Cardiac septum (tissue), 1 donor: ENCODE results near the gene ZCCHC2. TPM values are rescaled to one million over a fixed set of nuclear protein-coding genes. Genes with fewer than 3 reads are reported as not detected.

Experiments
- DNase-seq: peaks from one replicate; pipeline ENCODE4 v3.0.0-alpha.2; 2020; ENCODE audit warnings: low spot score
- intact Hi-C: fragments of 100-400 bp; cut with DNase I; formaldehyde crosslinking; loops from one replicate; pipeline ENCODE4 v1.14.0; 2022
- total RNA-seq: library from RNA; stranded (reverse); fragmentation: NEBNext Ultra II Directional; extraction: Animal tissue kit (Norgen Biotek cat#: 25700); gene quantifications from one replicate; pipeline ENCODE4 v1.2.1, GENCODE V29; 2021
- donor health status: DM: no; HTN: no; CAD: no.

The ZCCHC2 gene
- total RNA-seq, 1 donor from 2014 or later: 19.1 TPM

DNA sequence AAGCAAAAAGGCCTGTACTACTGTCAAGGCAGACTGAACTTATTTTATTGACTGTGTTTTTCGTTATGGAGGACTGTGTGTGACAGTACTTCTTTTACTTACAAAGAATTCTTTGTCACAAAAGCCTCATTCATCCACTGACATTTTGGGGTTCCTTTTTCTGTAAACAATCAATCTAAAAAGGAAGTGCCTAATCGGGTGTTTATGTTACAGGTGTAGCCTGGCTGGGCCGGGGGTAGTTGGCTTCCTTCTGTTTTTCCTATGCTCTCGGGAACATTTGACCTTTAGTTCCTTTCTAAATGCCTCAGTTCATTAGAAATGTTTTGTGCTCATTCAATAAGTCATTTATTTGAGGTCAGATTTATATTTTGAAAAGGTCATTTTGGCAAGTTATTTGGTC lies 8.3 kb downstream of the ZCCHC2 start:
- DNase-seq: no peak
- intact Hi-C loops: no loop called here

- DNase-seq: no peak
- intact Hi-C loops: no loop called here
Measured at GRCh38 chr18:62531931-62532330, 9.1 kb downstream of the ZCCHC2 start.

DNA sequence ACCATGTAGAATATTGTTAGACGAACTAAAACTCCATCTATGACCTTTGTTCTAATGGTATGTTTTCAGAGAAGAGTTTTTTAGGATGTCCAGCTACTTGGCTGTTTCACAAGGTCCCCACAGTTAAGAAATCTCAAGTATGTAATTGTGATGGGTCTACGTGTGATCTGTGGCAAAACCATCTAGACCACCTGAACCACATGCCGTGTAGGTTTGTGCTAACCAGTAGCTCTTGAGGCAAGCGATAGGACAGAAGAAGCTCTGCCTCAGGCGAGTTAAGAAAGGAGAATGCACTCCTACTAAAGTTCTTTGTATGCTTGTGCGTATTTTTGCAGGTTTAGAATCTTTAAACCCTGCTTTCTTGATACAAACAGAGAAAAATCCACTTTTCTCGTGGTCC lies 13.2 kb downstream of the ZCCHC2 start:
- intact Hi-C loops: no loop called here
- DNase-seq: no peak

- intact Hi-C loops: no loop called here
Measured at GRCh38 chr18:62537042-62537894, 14.4 kb downstream of the ZCCHC2 start.

DNA sequence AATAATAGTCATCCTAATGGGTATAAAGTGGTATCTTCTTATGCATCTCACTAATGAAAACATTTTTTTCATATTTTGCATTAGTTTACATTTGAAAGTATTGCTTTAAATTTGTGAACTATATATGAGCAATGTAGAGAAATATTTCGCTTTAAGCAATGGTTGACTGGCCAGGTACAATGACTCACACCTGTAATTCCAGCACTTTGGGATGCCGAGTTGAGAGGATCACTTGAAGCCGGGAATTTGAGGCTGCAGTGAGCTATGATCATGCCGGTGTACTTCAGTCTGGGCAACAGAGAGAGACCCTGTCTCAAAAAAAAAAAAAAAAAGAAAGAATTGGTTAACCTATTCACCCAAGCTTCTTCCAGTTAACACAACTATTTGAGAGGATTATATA lies 15.1 kb downstream of the ZCCHC2 start:
- intact Hi-C loops: no loop called here
- no peak for DNase-seq

More at GRCh38 chr18:62537042-62537894, 14.4 kb downstream of the ZCCHC2 start:
- no peak for DNase-seq

- no peak for DNase-seq
- intact Hi-C loops: no loop called here
Measured at GRCh38 chr18:62538881-62539280, 16.1 kb downstream of the ZCCHC2 start.

- no peak for DNase-seq
Measured at GRCh38 chr18:62539284-62540165, 16.7 kb downstream of the ZCCHC2 start.

DNA sequence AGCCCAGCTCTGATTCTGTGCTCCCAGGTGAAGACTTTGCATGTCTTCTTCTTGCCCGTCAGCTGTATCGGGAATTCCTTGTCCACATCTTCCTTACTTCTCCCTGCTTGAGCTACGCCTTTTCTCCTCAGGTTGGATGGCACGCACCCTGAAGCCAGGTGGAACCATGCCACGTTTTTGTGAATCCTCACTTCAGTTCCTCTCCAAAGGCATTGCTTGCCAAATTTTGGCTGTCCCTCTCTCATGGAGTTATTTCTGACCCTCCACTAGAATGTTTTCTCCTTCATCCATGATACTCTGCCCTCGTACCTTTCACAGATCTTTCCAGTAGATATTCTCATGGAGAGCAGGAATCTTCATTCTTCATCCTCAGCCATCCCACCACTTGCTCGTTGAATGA lies 20.2 kb downstream of the ZCCHC2 start:
- DNase-seq: no peak
- intact Hi-C loops: no loop called here

More at GRCh38 chr18:62539284-62540165, 16.7 kb downstream of the ZCCHC2 start:
- intact Hi-C loops: no loop called here

DNA sequence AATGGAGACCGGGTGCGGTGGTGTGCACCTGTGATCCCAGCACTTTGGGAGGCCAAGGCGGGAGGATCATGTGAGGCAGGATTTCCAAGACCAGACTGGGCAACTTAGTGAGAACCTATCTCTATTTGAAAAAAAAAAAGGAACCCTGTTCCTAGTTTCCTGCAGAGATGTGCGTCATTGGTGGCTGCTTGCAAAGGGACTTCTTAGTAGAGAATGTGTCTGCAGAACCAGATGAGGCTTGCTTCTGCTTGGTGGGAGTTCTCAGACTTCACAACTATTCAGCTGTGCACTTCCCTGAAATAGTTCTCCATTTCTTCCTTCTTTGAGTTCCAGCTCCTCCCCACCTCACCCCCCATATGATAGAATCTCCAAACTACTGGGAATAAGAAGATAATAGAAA lies 22.3 kb downstream of the ZCCHC2 start:
- intact Hi-C loops: no loop called here
- DNase-seq: no peak

GRCh38 chr18:62549755-62550154 lies 26.9 kb downstream of the ZCCHC2 start:
- intact Hi-C loops: no loop called here
- no peak for DNase-seq

- intact Hi-C loops: no loop called here
- DNase-seq: no peak
Measured at GRCh38 chr18:62550746-62551145, 27.9 kb downstream of the ZCCHC2 start.

GRCh38 chr18:62551972-62552513 lies 29.2 kb downstream of the ZCCHC2 start:
- intact Hi-C loops: no loop called here
- DNase-seq: no peak

- no peak for DNase-seq
- intact Hi-C loops: no loop called here
Measured at GRCh38 chr18:62554061-62554815, 31.4 kb downstream of the ZCCHC2 start.

- intact Hi-C loops: no loop called here
- DNase-seq: no peak
Measured at GRCh38 chr18:62555135-62555534, 32.3 kb downstream of the ZCCHC2 start.

GRCh38 chr18:62556397-62556796 lies 33.6 kb downstream of the ZCCHC2 start:
- intact Hi-C loops: no loop called here
- DNase-seq: no peak

- DNase-seq: no peak
- intact Hi-C loops: no loop called here
Measured at GRCh38 chr18:62558015-62558663, 35.3 kb downstream of the ZCCHC2 start.

GRCh38 chr18:62564044-62564443 lies 41.2 kb downstream of the ZCCHC2 start:
- DNase-seq: no peak
- intact Hi-C loops: no loop called here

DNA sequence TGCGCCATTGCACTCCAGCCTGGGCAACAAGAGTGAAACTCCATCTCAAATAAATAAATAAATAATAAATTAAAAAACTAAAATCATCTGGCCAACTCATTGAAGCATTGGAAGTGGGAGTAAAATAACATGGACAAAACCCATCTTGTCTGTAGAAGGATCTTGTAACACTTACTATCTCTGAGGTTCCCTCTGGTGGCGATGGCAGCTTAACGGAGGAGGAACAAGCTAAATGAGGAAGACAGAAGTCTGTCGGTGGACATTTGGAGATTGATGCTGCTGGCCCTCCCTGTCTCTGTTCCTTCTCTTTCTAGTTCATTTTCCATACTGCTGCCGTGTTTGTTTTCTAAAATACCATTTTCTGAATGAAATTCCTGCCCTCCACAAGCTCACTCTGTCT lies 43.4 kb downstream of the ZCCHC2 start:
- intact Hi-C loops: loop anchor here (5.0 kb wide), 1 partner anchor 139 kb away; no protein-coding TSS in a partner anchor
- no peak for DNase-seq

- intact Hi-C loops: loop anchor here (5.0 kb wide), 1 partner anchor 140 kb away; no protein-coding TSS in a partner anchor
- no peak for DNase-seq
Measured at GRCh38 chr18:62566818-62567217, 44.0 kb downstream of the ZCCHC2 start.
